Measurements from ENCODE around the gene S100A9.
A peak's percentile ranks its signal among the peaks of the same experiment; 100 is the strongest.
"Not testable (repeated sequence)": the region's sequence is repeated elsewhere in the genome, so short reads cannot be mapped to it uniquely, and the experiment has no call there.

Gene S100A9

GRCh38 chr1:153344718-153345025 is 13.0 kb upstream of the S100A9 start:
- no peak for DNase-seq (ENCODE audit: low read depth in 1 of 2, low spot score in 1 of 2)

DNA sequence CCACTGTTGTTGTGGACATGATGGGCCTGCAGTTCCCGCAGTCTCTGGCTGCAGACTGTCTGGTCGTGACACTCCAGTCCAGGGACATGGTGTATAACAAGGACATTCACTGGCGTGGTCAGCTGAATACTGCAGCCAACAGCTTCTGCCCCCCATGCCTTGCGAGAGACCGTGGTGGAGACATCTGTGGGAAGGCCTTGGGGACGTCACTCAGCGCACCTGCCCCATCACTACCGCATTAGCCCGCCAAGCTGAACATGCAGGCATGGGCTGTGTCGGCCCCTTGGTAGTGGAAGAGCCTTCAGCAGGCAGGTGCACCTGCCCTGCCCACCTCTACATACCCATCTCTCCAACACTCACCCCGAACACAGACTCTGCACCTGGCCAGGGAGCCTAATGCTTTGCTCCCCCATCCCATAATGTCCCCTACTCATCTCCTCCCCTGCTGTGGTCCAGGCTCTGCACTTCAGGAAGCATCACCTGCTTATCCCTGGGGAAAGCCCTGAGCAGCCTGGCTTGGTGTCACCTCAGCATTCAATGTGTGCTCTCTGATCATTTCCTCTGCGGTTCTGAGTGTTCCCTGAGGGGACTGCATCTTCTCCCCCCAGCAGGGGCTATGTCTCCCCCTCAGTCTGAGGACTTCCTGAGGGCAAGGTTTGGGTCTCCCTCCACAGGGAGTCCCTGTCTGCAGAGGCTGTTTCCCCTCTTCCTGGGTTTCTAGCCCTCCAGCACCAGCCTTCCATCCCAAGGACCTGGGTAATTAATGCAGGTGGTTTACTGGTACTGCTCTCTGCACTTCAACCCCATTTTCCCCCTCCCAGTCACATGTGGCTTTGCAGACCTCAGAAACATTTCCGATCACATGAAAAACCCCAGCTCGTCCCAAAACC is 12.2 kb upstream of the S100A9 start:
- no peak for DNase-seq (ENCODE audit: low read depth in 1 of 2, low spot score in 1 of 2)

GRCh38 chr1:153346077-153346723 is 11.5 kb upstream of the S100A9 start:
- no peak for DNase-seq (ENCODE audit: low read depth in 1 of 2, low spot score in 1 of 2)

GRCh38 chr1:153347049-153347448 is 10.6 kb upstream of the S100A9 start:
- not testable (repeated sequence) for DNase-seq (ENCODE audit: low read depth in 1 of 2, low spot score in 1 of 2)

GRCh38 chr1:153347856-153348255 is 9.8 kb upstream of the S100A9 start:
- DNase-seq (ENCODE audit: low read depth in 1 of 2, low spot score in 1 of 2): no peak

- no peak for DNase-seq (ENCODE audit: low read depth in 1 of 2, low spot score in 1 of 2)
These were observed 8.9 kb upstream of the S100A9 start, which contains the start of gene PGLYRP4 for GRCh38 chr1:153348511-153349362. TSS of gene PGLYRP4 (minus strand) at chr1:153348841. CDS start at chr1:153347932, 909 bp downstream.

DNA sequence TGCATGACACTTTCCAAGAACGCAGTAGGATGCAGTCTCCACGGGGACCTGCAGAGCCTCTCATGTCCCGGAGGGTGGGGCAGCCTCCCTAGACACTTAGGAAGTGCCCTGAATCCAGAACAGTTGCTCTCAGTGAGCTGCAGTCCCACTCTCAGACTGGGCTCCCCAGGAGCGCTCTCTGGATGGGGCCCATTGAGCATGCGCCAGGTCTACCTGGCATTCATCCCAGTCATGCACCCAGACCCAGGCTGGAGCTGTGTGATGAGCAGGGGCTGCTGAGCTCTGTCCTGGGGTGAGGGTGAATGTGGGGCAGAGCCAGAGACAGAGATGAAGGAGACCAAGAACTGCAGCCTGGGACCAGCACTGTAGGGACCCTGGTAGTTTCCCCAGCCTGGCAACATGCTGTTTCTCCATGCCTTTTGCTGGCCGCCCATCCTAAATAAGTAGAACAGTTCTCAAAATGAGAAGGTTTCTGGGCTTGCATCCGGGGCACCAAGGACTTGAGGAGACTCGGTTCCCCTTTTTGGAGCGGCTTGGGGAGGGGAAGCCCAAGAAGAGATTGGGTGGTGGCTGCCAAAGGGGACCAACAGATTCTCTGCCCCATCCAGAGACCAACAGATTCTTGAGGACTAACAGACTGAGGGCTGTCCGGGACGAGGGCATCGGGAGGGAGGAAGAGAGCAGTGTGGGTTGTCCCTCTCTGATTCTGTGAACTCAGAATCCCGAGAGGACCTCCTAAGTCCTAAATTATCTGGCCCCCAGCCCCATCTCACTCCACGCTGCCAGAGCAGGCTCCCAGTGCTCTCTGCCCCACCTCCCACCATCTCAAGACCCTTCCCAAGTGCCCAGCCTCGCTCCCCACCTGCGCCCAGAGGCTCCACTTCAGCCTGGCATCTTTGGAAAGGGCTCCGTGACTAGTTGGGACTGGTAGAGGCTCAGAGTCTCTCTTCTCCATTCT is 8.0 kb upstream of the S100A9 start:
- DNase-seq (ENCODE audit: low read depth in 1 of 2, low spot score in 1 of 2): no peak

GRCh38 chr1:153350321-153350957 is 7.2 kb upstream of the S100A9 start:
- DNase-seq (ENCODE audit: low read depth in 1 of 2, low spot score in 1 of 2): no peak

DNA sequence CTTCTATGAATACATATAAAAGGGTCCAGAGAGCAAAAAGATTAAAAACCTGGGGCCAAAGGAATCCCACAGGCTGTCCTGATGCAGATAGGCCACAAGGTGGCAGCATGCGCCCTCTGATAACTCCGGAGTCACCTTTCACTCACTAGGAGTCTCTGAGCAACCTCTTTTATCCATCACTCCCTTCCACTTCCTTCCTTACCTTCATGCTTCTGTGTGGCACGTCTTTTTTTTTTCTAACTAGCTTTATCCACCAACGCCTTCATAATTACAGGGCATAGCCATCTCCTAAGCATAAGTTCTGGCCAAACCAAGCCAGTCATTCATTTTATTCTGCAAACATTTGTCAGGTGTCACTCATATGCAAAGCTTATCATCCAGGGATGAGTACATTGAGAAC is 5.1 kb upstream of the S100A9 start:
- peak; percentile 28 to 47 for DNase-seq (ENCODE audit: low read depth in 1 of 2, low spot score in 1 of 2)

DNA sequence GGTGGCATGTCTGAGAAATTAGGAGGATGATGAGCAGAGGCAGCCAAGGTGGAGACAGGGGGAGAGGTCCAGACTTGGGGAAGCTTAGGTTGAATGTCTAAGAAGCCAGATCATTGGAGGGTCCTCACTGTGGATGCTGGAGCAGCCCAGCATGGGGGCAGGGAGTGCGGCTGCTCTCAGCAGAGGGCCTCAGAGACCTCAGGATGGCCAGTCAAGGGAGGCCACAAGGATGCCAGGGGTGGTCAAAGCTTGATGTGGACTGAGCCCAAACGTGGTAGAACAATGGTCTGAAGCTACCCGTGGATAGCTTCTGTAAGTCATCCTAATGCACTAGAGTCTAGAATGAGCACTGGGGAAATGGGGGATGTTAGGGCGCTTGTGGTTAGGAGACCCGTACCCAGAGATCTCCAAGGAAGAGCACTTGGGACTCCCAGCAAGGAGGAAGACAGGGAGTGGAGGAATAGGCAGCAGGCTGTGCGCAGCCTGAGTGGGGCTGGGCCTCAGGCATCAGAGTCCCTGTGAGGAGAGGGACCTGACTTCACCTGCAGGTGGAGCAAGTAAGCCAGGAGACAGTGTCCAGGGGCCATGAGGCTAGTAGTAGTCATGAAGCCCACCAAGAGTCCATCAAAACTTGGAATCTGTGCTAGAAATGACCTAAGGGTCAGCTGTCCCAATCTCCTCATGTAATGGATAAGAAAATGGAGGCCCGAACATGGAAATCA is 4.3 kb upstream of the S100A9 start:
- DNase-seq (ENCODE audit: low read depth in 1 of 2, low spot score in 1 of 2): no peak

GRCh38 chr1:153354515-153355193 is 3.0 kb upstream of the S100A9 start:
- no peak for DNase-seq (ENCODE audit: low read depth in 1 of 2, low spot score in 1 of 2)

DNA sequence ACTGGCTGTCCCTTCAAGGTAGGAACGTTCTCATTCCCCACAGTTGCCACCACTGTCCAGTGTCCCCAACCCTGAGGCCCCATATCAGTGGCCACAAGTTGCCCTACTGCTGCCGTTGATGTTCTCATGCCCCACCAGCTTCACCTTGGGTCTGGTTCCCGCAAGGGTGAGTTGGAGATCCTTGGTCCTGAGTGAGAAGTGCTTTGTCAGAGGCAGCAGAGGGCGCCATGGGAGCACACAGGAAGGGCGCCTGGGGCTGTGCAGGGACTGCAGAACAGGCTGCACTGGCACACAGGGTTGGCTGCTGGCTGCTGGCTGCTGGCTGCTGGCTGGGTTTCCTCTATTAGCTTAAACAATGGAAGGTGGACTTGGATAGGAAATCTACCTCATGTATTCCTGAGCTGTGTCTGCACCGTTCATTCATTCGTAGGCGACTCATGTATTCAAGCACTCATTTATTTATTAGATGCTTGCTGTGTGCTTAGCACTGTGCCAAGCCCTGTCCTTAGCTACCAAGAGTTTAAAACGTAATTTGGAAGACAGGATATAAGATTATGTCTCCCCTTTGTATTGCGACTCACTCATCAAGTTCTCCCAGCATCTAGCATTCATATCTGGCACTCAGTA is 2.1 kb upstream of the S100A9 start:
- peak in 1 of 2 donors; percentile 13 for DNase-seq (ENCODE audit: low read depth in 1 of 2, low spot score in 1 of 2)

DNA sequence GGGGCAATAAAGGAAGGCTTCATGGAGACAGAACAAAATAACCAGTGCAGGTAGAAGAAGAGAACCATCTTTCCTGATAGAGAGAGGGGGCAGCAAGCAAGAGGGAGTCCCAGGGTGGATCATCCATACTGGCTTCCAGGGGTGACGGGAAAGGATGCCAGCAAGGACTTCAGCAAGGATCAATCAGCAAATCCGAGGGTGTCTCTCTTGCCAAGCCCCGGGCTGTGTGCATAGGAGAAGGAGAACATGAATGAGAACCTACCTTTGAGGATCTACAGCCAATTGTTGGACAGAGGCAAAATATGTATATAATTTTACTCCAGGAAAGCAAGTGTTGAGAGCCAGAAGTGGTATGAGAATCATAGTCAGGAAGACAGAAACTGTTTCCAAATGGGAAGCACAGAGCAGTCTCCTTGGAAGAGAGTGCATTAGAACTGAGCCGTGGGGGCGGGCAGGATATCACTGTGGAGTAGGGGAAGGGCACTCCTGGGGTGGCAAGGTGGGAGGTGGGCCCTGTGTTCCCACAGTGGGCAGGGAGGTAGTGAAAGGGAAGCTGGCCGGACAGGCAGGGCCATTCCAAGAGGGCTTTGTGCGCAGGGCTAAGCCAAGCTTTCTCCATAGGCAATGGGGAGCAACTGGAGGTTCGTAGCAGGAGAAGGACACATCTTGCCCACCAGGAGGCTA is 1.1 kb upstream of the S100A9 start:
- no peak for DNase-seq (ENCODE audit: low read depth in 1 of 2, low spot score in 1 of 2)

DNA sequence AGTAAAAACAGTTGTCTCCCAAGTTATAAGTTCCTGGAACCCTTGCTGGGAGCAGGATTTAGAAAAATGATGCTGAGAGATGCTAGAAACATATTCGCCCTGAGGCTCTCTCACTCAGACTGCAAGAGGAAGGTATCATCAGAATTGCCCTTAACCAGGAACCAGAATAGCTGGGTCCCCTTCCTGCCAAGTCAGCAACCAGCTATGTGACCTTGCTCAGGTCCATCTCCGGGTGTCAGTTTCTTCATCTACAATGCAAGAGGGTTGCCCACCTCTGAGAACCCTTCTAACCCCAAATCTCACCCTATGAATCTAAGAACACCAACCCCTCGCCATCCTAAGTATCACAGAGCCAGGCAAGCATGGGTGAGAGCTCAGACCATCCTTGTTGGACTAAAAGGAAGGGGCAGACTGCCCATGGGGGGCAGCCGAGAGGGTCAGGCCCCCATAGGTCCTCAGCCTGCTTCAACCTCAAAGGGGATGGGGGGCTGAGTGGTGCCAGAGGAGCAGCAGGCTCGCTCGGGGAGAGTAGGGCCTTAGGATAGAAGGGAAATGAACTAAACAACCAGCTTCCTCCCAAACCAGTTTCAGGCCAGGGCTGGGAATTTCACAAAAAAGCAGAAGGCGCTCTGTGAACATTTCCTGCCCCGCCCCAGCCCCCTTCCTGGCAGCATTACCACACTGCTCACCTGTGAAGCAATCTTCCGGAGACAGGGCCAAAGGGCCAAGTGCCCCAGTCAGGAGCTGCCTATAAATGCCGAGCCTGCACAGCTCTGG is 390 bp upstream of the S100A9 start:
- DNase-seq (ENCODE audit: low read depth in 1 of 2, low spot score in 1 of 2): no peak

GRCh38 chr1:153358691-153358975 is 979 bp downstream of the S100A9 start:
- DNase-seq (ENCODE audit: low read depth in 1 of 2, low spot score in 1 of 2): no peak

DNA sequence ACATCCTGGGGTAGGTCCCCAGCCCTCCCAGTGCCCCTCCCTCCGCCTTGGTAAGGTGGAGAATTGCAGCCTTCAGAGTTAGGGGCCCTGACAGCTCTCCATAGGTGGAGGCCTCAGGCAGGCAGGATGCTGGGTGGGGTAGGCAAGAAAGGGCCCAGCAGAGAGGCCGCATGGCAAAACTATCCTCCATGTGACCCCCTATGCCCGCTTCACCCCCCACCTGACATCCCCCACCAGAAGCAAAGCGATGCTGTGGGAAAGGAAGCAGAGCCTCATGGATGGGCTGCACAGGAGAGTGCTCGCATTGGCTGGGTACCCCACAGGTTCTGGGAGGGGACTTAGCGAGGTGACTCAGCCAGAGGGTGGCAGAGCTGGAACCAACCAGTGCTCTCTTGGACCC is 1.6 kb downstream of the S100A9 start:
- no peak for DNase-seq (ENCODE audit: low read depth in 1 of 2, low spot score in 1 of 2)

DNA sequence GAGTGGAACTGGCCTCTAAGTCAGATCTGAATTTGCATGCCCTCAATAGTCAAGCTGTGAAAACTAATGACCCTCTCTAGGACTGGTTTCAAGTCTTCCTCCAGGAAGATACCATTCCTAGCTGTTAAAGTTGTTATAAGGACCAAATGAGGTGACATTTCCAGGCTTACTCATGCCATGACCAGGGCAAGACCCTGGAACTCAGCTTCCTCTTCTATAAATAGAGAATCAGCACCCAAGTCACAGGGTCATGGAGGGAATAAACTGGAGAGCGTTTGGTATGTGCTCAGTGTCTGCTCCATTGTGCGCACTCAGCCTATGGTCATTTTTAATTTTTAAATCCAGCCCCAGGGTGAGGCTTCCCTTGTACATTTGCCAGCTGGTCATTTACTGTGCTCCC is 2.5 kb downstream of the S100A9 start:
- DNase-seq (ENCODE audit: low read depth in 1 of 2, low spot score in 1 of 2): no peak
